ENCODE results near the gene SGF29. TPM values are rescaled to one million over a fixed set of nuclear protein-coding genes. Genes with fewer than 3 reads are reported as not detected.

The SGF29 gene
- total and polyA plus RNA-seq, 12 donors: 11.1 to 35.1 (median 14.9) TPM

DNA sequence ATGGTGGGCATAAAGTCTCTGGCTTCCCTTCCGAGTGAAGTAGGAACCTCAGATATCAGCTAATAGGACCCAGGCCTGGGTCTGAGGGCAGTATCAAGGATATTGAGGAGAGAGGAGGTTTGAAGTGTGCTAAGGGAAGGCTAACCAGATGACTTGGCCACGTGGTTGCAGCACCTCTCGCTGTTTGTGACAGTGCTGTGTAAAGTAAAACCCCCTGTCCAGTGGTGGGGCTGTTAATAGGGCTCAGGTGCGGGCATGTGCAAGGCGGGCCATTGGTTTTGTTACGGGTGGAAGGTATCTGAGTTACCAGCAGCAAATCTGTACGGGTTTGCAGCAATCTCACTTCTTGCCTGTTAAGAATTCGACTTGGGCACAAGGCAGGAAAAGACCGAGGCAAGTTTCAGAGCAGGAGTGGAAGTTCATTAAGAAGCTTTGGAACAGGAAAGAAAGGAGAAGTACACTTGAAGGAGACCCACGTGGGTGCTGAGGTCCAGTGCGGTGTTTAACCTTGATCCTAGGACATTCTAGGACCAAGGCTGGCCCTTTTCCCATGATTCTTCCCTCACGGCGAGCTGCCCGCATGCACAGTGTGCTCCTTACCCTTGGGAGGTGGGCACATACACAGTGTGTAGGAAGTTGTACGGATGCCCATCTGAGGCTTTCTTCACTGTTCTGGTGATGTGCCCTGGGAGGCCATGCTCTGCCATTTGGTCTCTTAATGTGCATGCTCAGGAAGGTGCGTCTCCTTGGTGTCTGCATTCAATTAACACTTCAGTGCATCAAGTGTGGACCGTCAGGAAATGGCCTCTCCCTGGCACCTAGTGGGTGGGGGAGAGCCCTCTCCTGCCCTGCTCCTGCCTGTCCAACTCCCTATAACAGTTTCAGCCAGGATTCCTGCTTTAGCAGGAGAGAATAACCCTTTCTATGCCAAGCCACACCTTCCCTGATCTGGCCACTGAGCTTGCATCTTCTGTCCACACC, 20.3 kb downstream of the SGF29 start:
- H3K4me1 ChIP-seq: peaks cover 0 to 30% (median 24%) of the 10 kb centered on the region in 9 donors
- no peaks in the 10 kb centered on the region for H3K27me3 ChIP-seq
- H3K9me3 ChIP-seq: no peaks in the 10 kb centered on the region
- WGBS, 2 donors: 78% methylated on average over 17 of the region's 17 CpGs
- peaks cover 0 to 6% (median 0%) of the 10 kb centered on the region in 9 donors for H3K36me3 ChIP-seq
- TF ChIP-seq, protein P1, sequence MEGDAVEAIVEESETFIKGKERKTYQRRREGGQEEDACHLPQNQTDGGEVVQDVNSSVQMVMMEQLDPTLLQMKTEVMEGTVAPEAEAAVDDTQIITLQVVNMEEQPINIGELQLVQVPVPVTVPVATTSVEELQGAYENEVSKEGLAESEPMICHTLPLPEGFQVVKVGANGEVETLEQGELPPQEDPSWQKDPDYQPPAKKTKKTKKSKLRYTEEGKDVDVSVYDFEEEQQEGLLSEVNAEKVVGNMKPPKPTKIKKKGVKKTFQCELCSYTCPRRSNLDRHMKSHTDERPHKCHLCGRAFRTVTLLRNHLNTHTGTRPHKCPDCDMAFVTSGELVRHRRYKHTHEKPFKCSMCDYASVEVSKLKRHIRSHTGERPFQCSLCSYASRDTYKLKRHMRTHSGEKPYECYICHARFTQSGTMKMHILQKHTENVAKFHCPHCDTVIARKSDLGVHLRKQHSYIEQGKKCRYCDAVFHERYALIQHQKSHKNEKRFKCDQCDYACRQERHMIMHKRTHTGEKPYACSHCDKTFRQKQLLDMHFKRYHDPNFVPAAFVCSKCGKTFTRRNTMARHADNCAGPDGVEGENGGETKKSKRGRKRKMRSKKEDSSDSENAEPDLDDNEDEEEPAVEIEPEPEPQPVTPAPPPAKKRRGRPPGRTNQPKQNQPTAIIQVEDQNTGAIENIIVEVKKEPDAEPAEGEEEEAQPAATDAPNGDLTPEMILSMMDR (IDR thresholded peaks at IDR 0.05): no peak
- no peak overlapping the region for H3K4me3 ChIP-seq
- no peak for DNase-seq
- ATAC-seq: peak in 2 of 8 donors; percentile 23 to 26
- H3K27ac ChIP-seq: peak overlapping the region in 3 of 10 donors; percentile 40 to 68 (median 48)
- intact Hi-C loops (cut with DNase I): loop anchor here in 1 of 10 donors (10.0 kb wide), 1 partner anchor 49 kb away; no protein-coding TSS in a partner anchor

DNA sequence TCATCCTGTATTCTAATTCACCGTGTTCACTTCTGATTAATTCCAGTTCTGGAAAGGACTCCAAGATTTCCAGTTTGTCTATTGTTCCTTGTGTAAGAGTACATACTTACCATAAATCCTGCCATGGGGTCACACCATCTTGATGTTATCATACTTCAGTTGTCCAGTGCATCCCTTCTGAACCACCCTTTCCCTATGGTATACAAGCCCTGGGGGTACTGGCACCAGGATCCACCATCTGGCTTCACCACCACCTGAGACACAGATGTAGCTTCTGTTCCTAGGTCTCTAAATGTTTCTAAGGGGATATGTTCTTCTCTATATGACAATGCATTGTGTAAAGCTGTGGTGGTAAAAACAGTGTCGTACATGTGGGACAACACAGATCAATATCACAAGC, 21.2 kb downstream of the SGF29 start:
- Histone ChIP-seq H3K27me3 (no peaks in the 10 kb centered on the region), H3K4me3 (no peak overlapping the region), H3K4me1 (peaks cover 0 to 30% (median 24%) of the 10 kb centered on the region in 9 donors), H3K9me3 (no peaks in the 10 kb centered on the region), H3K36me3 (peaks cover 0 to 6% (median 0%) of the 10 kb centered on the region in 9 donors), H3K27ac (no peak overlapping the region)
- ATAC-seq (no peak), DNase-seq (no peak)
- 96 to 97% methylated on average over 2 of the region's 2 CpGs for WGBS, 2 donors
- TF ChIP-seq, protein P1 (IDR thresholded peaks at IDR 0.05): no peak
- intact Hi-C loops (cut with DNase I): loop anchor here in 1 of 10 donors (10.0 kb wide), 1 partner anchor 50 kb away; no protein-coding TSS in a partner anchor

DNA sequence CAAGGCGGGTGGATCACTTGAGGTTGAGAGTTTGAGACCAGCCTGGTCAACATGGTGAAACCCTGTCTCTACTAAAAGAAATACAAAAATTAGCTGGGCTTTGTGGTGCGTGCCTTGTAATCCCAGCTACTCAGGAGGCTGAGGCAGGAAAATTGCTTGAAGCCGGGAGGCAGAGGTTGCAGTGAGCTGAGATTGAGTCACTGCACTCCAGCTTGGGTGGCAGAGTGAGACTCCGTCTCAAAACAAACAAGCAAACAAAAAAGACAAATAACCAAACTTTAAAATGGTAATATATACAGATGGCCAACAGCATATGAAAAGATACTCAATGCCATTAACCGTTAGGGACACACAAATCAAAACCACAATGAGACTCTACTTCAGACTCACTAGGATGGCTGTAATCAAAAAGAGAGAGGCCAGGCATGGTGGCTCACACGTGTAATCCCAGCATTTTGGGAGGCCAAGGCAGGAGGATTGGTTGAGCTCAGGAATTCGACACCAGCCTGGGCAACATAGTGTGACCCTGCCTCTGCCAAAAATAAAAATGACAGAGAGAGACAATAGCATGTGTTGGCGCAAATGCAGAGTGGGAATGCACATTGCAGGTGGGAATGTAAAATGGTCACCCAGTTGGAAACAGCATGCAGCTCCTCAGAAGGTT, 21.9 kb downstream of the SGF29 start:
- WGBS, 2 donors: 96% methylated on average over 8 of the region's 8 CpGs
- TF ChIP-seq, protein P1 (IDR thresholded peaks at IDR 0.05): no peak
- no peak for ATAC-seq

DNA sequence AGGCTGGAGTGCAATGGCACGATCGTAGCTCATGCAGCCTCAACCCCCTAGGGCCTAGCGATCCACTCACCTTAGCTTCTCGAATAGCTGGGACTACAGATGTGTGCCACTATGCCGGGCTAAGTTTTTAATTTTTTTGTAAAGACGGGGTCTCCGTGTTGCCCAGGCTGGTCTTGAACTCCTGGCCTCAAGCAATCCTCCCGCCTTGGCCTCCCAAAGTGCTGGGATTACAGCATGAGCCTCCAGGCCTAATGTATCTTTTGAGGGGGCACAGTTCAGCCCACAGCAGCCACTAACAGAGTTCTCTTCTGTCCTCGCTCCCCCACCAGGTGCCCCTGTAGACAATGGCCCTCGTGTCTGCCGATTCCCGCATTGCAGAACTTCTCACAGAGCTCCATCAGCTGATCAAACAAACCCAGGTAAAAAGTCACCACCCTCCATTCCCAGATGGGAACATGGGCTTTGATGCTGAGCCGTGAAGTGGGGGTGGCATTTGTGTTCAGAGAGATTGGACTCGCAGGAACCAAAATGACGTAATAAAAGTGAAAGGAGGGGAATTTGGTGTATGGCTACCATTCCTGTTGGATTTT, 27.1 kb downstream of the SGF29 start:
- TF ChIP-seq, protein P1 (IDR thresholded peaks at IDR 0.05): no peak
- H3K27ac ChIP-seq: no peak overlapping the region
- DNase-seq: no peak
- peaks cover 0 to 58% (median 21%) of the 10 kb centered on the region in 9 donors for H3K36me3 ChIP-seq
- intact Hi-C loops (cut with DNase I): no loop called here
- no peaks in the 10 kb centered on the region for H3K9me3 ChIP-seq
- no peak overlapping the region for H3K4me3 ChIP-seq
- WGBS, 2 donors: 98% methylated on average over 15 of the region's 15 CpGs
- no peak for ATAC-seq
- H3K4me1 ChIP-seq: no peaks in the 10 kb centered on the region
- no peaks in the 10 kb centered on the region for H3K27me3 ChIP-seq

More for the DNA sequence above, 21.9 kb downstream of the SGF29 start:
- Histone ChIP-seq H3K27me3 (no peaks in the 10 kb centered on the region), H3K4me3 (no peak overlapping the region), H3K36me3 (peaks cover 0 to 9% (median 0%) of the 10 kb centered on the region in 9 donors), H3K4me1 (peaks cover 0 to 30% (median 24%) of the 10 kb centered on the region in 9 donors), H3K27ac (no peak overlapping the region), H3K9me3 (no peaks in the 10 kb centered on the region)
- intact Hi-C loops (cut with DNase I): loop anchor here in 1 of 10 donors (10.0 kb wide), 1 partner anchor 51 kb away; no protein-coding TSS in a partner anchor
- no peak for DNase-seq

All from heart right ventricle (tissue), 16 donors.